Caki2 (cell line): ENCODE data around the gene SH3TC1. TPM values are rescaled to one million over a fixed set of nuclear protein-coding genes. Genes with fewer than 3 reads are reported as not detected.

Experiments
- DNase-seq: peaks from one replicate; pipeline ENCODE4 v3.0.0-alpha.2; 2015; ENCODE audit warnings: low read depth
- in situ Hi-C: cut with HindIII; loops from 2 replicates; pipeline ENCODE4 v1.10.0; 2016; ENCODE audit warnings: low sequenced_read_pairs, low pct_unique_long_range_greater_than_20kb, mixed read lengths
- total RNA-seq: library from RNA; depleted of rRNA; stranded (reverse); fragments of >200 nt; shearing (Covaris generic); gene quantifications from 2 replicates; pipeline ENCODE4 v1.2.3, GENCODE V29; 2014; ENCODE audit warnings: low replicate concordance

Gene SH3TC1
- total RNA-seq, 1 experiment from 2014 or later: 16.3 TPM

- no peak for DNase-seq
- in situ Hi-C loops: no loop called here
Observed at GRCh38 chr4:8261851-8262535, 62.9 kb downstream of the SH3TC1 start.

- DNase-seq: no peak
- in situ Hi-C loops: no loop called here
Observed at GRCh38 chr4:8262637-8263322, 63.7 kb downstream of the SH3TC1 start.

- in situ Hi-C loops: no loop called here
- DNase-seq: no peak
Observed at GRCh38 chr4:8263397-8263796, 64.3 kb downstream of the SH3TC1 start.

- in situ Hi-C loops: no loop called here
- no peak for DNase-seq
Observed at GRCh38 chr4:8264106-8264505, 65.0 kb downstream of the SH3TC1 start.

- no peak for DNase-seq
- in situ Hi-C loops: no loop called here
Observed at GRCh38 chr4:8265171-8265929, 66.3 kb downstream of the SH3TC1 start.

GRCh38 chr4:8266088-8266487 lies 67.0 kb downstream of the SH3TC1 start:
- no peak for DNase-seq
- in situ Hi-C loops: no loop called here

- in situ Hi-C loops: no loop called here
- no peak for DNase-seq
Observed at GRCh38 chr4:8266508-8266907, 67.4 kb downstream of the SH3TC1 start.

GRCh38 chr4:8267077-8267476 lies 68.0 kb downstream of the SH3TC1 start:
- no peak for DNase-seq
- in situ Hi-C loops: no loop called here

GRCh38 chr4:8268211-8268610 lies 69.1 kb downstream of the SH3TC1 start:
- no peak for DNase-seq
- in situ Hi-C loops: no loop called here

- in situ Hi-C loops: no loop called here
- no peak for DNase-seq
Observed at GRCh38 chr4:8268901-8269534, 69.9 kb downstream of the SH3TC1 start.

- in situ Hi-C loops: no loop called here
- no peak for DNase-seq
Observed at GRCh38 chr4:8269535-8270417, 70.7 kb downstream of the SH3TC1 start, which contains the start of gene HTRA3. Gene HTRA3, plus strand, starts transcription at chr4:8269754. Its CDS starts 215 bp downstream, at chr4:8269969.

GRCh38 chr4:8270418-8270771 lies 71.3 kb downstream of the SH3TC1 start:
- in situ Hi-C loops: no loop called here
- no peak for DNase-seq

- no peak for DNase-seq
- in situ Hi-C loops: no loop called here
Observed at GRCh38 chr4:8270912-8271815, 72.1 kb downstream of the SH3TC1 start.

- in situ Hi-C loops: no loop called here
Observed at GRCh38 chr4:8271821-8272220, 72.7 kb downstream of the SH3TC1 start.

GRCh38 chr4:8272472-8273428 lies 73.7 kb downstream of the SH3TC1 start:
- in situ Hi-C loops: no loop called here
- no peak for DNase-seq

More at GRCh38 chr4:8271821-8272220, 72.7 kb downstream of the SH3TC1 start:
- DNase-seq: no peak

- in situ Hi-C loops: no loop called here
- no peak for DNase-seq
Observed at GRCh38 chr4:8273450-8273849, 74.4 kb downstream of the SH3TC1 start.
